ENCODE measurements around the gene PLCL2.
"Not testable (repeated sequence)": the region's sequence is repeated elsewhere in the genome, so short reads cannot be mapped to it uniquely, and the experiment has no call there.

The PLCL2 gene

DNA sequence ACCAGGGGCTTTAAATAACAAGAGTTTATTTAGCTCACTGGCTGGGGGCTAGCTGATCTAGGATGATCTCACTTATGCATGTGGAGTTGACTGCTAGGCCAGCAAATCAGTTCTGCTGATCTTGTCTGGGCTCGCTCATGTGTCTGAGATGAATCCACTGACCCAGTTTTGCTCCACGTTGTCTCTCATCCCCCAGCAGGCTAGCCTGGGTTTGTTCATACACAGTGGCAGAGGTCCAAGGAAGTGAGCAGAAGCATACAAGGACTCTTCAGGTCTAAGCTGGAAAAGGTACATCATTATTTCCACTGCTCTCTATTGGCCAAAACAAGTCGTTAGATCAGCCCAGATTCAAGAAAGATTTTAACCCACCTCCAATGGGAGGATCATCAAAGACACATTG, 238.0 kb downstream of the PLCL2 start:
- H3K36me3 ChIP-seq (ENCODE audit: control insufficient read depth, insufficient read depth, low read length) = no peaks in the 10 kb centered on the region
- no peaks in the 10 kb centered on the region for H3K4me1 ChIP-seq (ENCODE audit: control insufficient read depth, insufficient read depth, low read length)
- H3K27me3 ChIP-seq (ENCODE audit: control insufficient read depth, insufficient read depth, low read length, poor library complexity, severe bottlenecking) = no peaks in the 10 kb centered on the region
- H3K9me3 ChIP-seq (ENCODE audit: control insufficient read depth, low read length) = no peaks in the 10 kb centered on the region
- no peak overlapping the region for H3K27ac ChIP-seq (ENCODE audit: insufficient read depth, low read depth, low read length, poor library complexity, severe bottlenecking)
- no peak overlapping the region for H3K4me3 ChIP-seq (ENCODE audit: insufficient read depth, low read depth, low read length)
- 88 to 93% methylated on average over 3 of the region's 3 CpGs for WGBS, 2 experiments

DNA sequence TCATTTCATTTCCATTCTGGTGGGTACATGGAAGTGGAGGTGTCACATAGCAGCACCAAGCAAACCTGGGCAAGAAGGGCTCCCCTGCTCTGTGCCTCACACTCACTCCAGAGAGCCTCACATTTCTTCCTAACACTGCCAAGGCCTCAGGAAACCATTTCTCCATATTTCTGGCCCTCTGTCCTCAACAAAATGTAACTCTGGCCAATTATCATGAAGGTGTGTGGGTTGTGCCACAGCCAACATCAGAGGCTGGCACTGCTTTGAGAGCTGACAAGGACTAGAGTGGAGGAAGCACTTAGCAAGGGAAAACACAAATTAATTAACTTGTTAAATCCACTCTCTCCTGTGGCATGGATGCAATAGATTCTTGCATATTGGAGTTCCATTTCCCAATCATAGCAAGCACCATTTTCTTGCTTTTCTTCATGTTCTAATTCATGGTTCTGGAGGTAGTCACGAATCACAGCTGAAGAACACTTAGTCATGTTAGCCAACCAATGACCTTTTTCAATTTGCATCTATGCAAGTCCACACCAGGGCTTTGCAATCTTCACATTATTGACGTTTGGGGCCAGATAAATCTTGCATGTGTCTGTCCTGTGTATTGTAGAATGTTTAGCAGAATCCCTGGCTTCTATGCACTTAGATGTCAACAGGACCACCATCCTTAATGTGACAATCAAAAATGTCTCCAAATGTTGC, 241.1 kb downstream of the PLCL2 start:
- H3K9me3 ChIP-seq (ENCODE audit: control insufficient read depth, low read length) = no peaks in the 10 kb centered on the region
- no peak overlapping the region for H3K4me3 ChIP-seq (ENCODE audit: insufficient read depth, low read depth, low read length)
- H3K36me3 ChIP-seq (ENCODE audit: control insufficient read depth, insufficient read depth, low read length) = no peaks in the 10 kb centered on the region
- WGBS, 2 experiments = 95 to 100% methylated on average over 2 of the region's 2 CpGs
- no peaks in the 10 kb centered on the region for H3K4me1 ChIP-seq (ENCODE audit: control insufficient read depth, insufficient read depth, low read length)
- H3K27ac ChIP-seq (ENCODE audit: insufficient read depth, low read depth, low read length, poor library complexity, severe bottlenecking) = no peak overlapping the region
- no peaks in the 10 kb centered on the region for H3K27me3 ChIP-seq (ENCODE audit: control insufficient read depth, insufficient read depth, low read length, poor library complexity, severe bottlenecking)

DNA sequence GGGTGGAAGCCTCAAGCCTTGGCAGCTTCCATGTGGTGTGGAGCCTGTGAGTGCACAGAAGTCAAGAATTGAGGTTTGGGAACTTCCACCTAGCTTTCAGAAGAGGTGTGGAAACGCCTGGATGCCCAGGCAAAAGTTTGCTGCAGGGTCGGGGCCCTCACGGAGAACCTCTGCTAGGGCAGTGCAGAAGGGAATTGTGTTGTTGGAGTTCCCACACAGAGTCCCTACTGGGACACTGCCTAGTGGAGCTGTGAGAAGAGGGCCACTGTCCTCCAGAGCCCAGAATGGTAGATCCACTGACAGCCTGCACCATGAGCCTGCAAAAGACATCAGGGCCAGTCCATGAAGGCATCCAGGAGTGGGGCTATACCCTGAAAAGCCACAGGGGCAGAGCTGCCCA, 243.9 kb downstream of the PLCL2 start:
- 90 to 94% methylated on average over 3 of the region's 3 CpGs for WGBS, 2 experiments
- not testable (repeated sequence) for H3K9me3 ChIP-seq (ENCODE audit: control insufficient read depth, low read length); H3K4me3 ChIP-seq (ENCODE audit: insufficient read depth, low read depth, low read length); H3K27ac ChIP-seq (ENCODE audit: insufficient read depth, low read depth, low read length, poor library complexity, severe bottlenecking); H3K4me1 ChIP-seq (ENCODE audit: control insufficient read depth, insufficient read depth, low read length); H3K27me3 ChIP-seq (ENCODE audit: control insufficient read depth, insufficient read depth, low read length, poor library complexity, severe bottlenecking); H3K36me3 ChIP-seq (ENCODE audit: control insufficient read depth, insufficient read depth, low read length)

DNA sequence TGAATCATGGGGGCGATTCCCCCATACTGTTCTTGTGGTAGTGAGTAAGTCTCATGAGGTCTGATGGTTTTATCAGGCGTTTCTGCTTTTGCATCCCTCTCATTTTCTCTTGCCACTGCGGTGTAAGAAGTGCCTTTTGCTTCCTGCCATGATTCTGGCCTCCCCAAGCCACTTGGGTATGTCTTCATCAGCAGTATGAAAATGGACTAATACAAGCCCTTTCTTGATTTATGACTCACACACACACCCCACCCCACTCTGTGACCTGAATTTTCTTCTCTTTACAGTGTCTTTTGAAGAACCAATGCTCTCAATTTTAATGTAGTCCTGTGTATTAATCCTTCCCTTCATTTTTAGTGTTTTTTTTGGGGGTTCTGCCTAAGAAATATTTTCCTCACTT, 244.8 kb downstream of the PLCL2 start:
- H3K9me3 ChIP-seq (ENCODE audit: control insufficient read depth, low read length) = no peaks in the 10 kb centered on the region
- no peak overlapping the region for H3K27ac ChIP-seq (ENCODE audit: insufficient read depth, low read depth, low read length, poor library complexity, severe bottlenecking)
- 88% methylated on average over 3 of the region's 3 CpGs for WGBS, 2 experiments
- H3K4me1 ChIP-seq (ENCODE audit: control insufficient read depth, insufficient read depth, low read length) = no peaks in the 10 kb centered on the region
- H3K4me3 ChIP-seq (ENCODE audit: insufficient read depth, low read depth, low read length) = no peak overlapping the region
- no peaks in the 10 kb centered on the region for H3K27me3 ChIP-seq (ENCODE audit: control insufficient read depth, insufficient read depth, low read length, poor library complexity, severe bottlenecking)
- no peaks in the 10 kb centered on the region for H3K36me3 ChIP-seq (ENCODE audit: control insufficient read depth, insufficient read depth, low read length)

DNA sequence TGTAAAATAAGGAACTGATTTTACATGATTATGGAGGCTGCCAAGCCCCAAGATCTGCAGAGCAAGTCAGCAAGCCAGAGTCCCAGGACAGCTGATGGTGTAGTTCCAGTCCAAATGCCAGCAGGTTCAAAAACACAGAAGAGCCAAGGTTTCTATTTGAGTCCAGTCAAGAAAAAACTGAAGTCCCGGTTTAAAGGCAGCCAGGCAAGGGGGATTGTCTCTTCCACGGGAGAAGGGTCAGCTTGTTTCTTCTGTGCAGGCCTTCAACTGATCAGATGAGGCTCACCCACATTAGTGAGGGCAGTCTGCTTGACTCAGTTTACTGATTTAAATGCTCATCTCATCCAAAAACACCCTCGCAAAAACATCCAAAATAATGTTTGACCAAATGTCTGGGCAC, 246.2 kb downstream of the PLCL2 start:
- H3K27me3 ChIP-seq (ENCODE audit: control insufficient read depth, insufficient read depth, low read length, poor library complexity, severe bottlenecking) = no peaks in the 10 kb centered on the region
- H3K4me1 ChIP-seq (ENCODE audit: control insufficient read depth, insufficient read depth, low read length) = peaks cover under 1% of the 10 kb centered on the region
- H3K4me3 ChIP-seq (ENCODE audit: insufficient read depth, low read depth, low read length) = no peak overlapping the region
- 93% methylated on average over 3 of the region's 3 CpGs for WGBS, 2 experiments
- H3K9me3 ChIP-seq (ENCODE audit: control insufficient read depth, low read length) = no peaks in the 10 kb centered on the region
- no peaks in the 10 kb centered on the region for H3K36me3 ChIP-seq (ENCODE audit: control insufficient read depth, insufficient read depth, low read length)
- H3K27ac ChIP-seq (ENCODE audit: insufficient read depth, low read depth, low read length, poor library complexity, severe bottlenecking) = no peak overlapping the region

DNA sequence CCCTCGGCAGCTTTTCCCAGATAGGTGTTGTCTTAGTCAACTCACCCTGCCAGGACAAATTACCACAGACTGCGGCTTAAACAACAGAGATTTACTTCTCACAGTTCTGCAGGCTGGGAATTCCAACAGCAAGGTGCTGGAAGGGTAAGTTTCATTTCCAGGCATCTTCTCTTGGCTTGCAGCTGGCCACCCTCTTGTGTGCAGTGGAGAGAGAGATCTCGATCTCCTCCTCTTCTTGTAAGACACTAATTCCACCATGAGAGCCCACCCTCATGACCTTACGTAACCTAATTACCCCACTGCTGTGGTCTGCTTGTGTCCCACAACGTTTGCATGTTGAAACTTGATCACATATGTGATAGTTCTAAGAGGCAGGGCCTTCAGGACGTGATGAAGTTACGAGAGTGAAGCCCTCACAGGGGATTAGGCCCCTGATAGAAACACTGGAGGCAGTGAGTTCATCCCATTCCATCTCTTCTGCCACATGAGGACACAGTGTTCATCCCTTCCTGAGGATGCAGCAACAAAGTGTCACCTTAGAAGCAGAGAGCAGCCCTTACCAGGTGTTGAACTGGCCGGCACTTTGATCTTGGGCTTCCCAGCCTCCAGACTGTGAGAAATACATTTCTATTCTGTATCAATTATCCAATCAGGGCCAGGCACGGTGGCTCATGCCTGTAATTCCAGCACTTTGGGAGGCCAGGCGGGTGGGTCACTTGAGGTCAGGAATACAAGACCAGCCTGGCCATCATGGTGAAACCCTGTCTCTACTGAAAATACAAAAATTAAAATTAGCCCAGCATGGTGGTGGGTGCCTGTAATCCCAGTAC, 247.7 kb downstream of the PLCL2 start:
- Histone ChIP-seq H3K4me1 (ENCODE audit: control insufficient read depth, insufficient read depth, low read length) (peaks cover 3% of the 10 kb centered on the region), H3K4me3 (ENCODE audit: insufficient read depth, low read depth, low read length) (no peak overlapping the region), H3K36me3 (ENCODE audit: control insufficient read depth, insufficient read depth, low read length) (no peaks in the 10 kb centered on the region), H3K27ac (ENCODE audit: insufficient read depth, low read depth, low read length, poor library complexity, severe bottlenecking) (no peak overlapping the region), H3K9me3 (ENCODE audit: control insufficient read depth, low read length) (no peaks in the 10 kb centered on the region), H3K27me3 (ENCODE audit: control insufficient read depth, insufficient read depth, low read length, poor library complexity, severe bottlenecking) (no peaks in the 10 kb centered on the region)
- WGBS, 2 experiments = 90 to 92% methylated on average over 10 of the region's 10 CpGs

DNA sequence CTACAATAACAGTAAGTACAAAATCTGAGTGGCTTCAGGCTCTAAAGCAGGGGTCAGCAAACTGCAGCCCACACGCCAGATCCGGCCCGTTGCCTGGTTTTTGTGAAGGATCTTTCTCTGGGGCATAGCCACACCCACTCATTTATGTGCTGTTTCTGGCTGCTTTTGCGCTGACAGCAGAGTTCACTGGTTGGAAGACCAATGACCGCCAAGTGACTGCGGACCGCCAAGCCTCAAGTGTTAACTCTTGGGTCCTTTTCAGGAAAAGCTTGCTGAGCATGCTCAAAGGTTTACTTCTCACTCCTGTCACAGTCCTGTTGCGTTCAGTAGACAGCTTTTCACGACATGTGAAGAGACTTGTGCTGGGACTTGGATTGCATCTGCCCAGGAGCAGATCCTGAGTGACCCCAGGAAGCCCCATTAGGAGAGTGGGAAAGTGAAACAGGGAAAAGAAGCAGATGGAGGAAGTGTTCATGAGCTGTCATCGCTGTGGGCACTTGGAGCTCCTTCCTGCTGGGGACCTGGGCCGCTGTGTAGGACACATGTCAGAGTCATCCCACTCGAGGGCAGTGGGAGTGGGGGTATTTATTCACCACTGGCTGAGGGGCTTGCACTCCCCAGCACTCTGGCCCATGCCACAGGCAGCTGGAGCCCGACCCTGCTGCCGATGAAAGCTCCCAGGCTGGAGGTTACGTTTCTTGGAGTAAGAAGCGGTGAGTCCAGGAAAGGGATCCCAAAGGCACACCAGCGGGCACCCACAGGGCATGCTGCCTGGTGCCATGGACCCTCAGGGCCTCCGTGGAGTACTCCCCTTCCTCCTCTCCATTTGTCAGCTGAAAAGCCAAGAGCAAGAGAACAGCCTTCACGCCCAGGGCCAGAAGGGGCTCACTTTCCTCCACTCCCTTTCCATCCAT, 249.1 kb downstream of the PLCL2 start:
- Histone ChIP-seq H3K4me1 (ENCODE audit: control insufficient read depth, insufficient read depth, low read length) (peaks cover 7% of the 10 kb centered on the region), H3K27me3 (ENCODE audit: control insufficient read depth, insufficient read depth, low read length, poor library complexity, severe bottlenecking) (no peaks in the 10 kb centered on the region), H3K9me3 (ENCODE audit: control insufficient read depth, low read length) (no peaks in the 10 kb centered on the region), H3K4me3 (ENCODE audit: insufficient read depth, low read depth, low read length) (no peak overlapping the region), H3K36me3 (ENCODE audit: control insufficient read depth, insufficient read depth, low read length) (no peaks in the 10 kb centered on the region), H3K27ac (ENCODE audit: insufficient read depth, low read depth, low read length, poor library complexity, severe bottlenecking) (no peak overlapping the region)
- WGBS, 2 experiments = 95% methylated on average over 19 of the region's 19 CpGs

DNA sequence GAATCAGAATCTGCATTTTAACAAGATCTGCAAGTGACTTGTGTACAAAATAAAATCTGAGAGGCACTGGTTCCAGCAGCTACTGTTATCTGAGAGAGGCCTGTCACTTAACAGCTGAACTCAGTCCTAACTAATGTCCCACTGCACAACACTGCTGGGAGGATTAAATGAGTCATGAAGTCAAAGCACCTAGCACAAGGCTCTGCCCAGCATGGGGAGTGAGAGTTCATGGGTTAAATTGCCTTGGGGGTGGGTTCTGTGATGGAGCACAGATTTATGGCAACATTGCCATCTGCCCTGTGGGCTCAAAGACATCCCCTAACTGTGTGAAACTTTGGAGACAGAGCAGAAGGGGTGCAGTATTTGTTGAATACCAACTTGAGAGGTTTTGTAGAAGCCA, 250.9 kb downstream of the PLCL2 start:
- Histone ChIP-seq H3K27ac (ENCODE audit: insufficient read depth, low read depth, low read length, poor library complexity, severe bottlenecking) (no peak overlapping the region), H3K4me1 (ENCODE audit: control insufficient read depth, insufficient read depth, low read length) (peaks cover 7% of the 10 kb centered on the region), H3K36me3 (ENCODE audit: control insufficient read depth, insufficient read depth, low read length) (no peaks in the 10 kb centered on the region), H3K9me3 (ENCODE audit: control insufficient read depth, low read length) (no peaks in the 10 kb centered on the region), H3K4me3 (ENCODE audit: insufficient read depth, low read depth, low read length) (no peak overlapping the region), H3K27me3 (ENCODE audit: control insufficient read depth, insufficient read depth, low read length, poor library complexity, severe bottlenecking) (no peaks in the 10 kb centered on the region)

DNA sequence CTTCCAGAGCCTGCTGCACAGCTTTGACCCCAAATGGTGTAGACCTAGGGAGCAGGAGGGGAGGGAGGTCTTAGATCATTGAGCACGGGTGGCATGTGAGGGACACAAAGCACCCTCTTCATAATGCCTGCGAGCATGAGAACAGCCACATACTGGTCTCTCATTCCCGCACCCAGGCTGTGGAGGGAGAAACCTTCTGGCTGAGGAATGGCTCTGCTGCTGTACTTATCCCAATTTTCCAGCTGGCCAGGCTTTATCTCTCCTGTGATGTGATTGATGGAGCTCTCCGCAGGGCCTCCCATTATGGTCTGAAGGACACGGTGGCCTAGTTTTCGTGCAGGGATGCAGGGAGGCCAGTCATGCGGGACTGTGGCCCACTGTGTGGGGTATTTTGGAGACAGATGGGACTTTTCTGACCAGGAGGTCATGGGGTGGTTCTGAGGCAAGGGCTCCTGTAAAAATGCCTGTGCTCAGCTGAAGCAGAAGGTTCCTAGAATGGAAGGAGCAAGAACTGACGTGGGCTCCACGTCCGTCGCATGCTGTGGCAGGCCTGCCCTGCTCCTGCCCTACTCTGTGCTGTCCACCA, 251.5 kb downstream of the PLCL2 start:
- Histone ChIP-seq H3K27ac (ENCODE audit: insufficient read depth, low read depth, low read length, poor library complexity, severe bottlenecking) (no peak overlapping the region), H3K36me3 (ENCODE audit: control insufficient read depth, insufficient read depth, low read length) (no peaks in the 10 kb centered on the region), H3K9me3 (ENCODE audit: control insufficient read depth, low read length) (no peaks in the 10 kb centered on the region), H3K27me3 (ENCODE audit: control insufficient read depth, insufficient read depth, low read length, poor library complexity, severe bottlenecking) (no peaks in the 10 kb centered on the region), H3K4me1 (ENCODE audit: control insufficient read depth, insufficient read depth, low read length) (peaks cover 7% of the 10 kb centered on the region), H3K4me3 (ENCODE audit: insufficient read depth, low read depth, low read length) (no peak overlapping the region)
- WGBS, 2 experiments = 74 to 79% methylated on average over 11 of the region's 11 CpGs

Data from ectodermal cell (in vitro differentiated cells).